PC-9 (cell line): ENCODE data around the gene RAD51D.

Experiments used
- CTCF ChIP-seq: fragments of 200-600 bp; sonication (generic); conservative IDR thresholded peaks from 2 replicates; pipeline ENCODE4 v1.6.1; 2017; ENCODE audit warnings: mixed run types, antibody characterized with exemption, mild to moderate bottlenecking, moderate library complexity
- EZH2 ChIP-seq: fragments of 200-600 bp; sonication (generic); IDR thresholded peaks from 2 replicates; pipeline ENCODE4 v1.8.0; 2017; ENCODE audit warnings: antibody characterized with exemption, low read depth

- TF ChIP-seq CTCF (peak; percentile 2; the same call in 1 of the 2 replicates), EZH2 (no peak)
Measured at GRCh38 chr17:35142467-35142796, 22.8 kb upstream of the RAD51D start.
